HG03159 (cell line): ENCODE results near the gene PTRH1.

Experiments used
- ATAC-seq: cut with Tn5 transposase; IDR thresholded peaks from one replicate; pipeline ENCODE4 v1.9.1; 2021; ENCODE audit warnings: mild to moderate bottlenecking, moderate library complexity; ENCODE audit not compliant: unreplicated experiment

PTRH1 gene

DNA sequence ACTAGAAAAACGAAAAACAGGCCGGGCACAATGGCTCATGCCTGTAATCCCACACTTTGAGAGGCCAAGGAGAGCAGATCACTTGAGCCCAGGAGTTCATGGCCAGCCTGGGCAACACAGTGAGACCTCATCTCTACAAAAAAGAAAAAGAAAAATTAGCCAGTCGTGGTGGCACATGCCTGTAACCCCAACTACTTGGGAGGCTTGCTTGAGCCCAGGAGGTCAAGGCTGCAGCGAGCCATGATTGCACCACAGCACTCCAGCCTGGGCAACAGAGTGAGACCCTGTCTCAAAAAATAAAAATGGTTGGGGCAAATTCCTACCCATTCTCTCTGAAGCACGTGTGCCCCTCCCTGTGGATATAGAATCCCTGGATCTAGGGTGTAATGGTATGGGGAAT, 17.1 kb downstream of the PTRH1 start:
- no peak for ATAC-seq

DNA sequence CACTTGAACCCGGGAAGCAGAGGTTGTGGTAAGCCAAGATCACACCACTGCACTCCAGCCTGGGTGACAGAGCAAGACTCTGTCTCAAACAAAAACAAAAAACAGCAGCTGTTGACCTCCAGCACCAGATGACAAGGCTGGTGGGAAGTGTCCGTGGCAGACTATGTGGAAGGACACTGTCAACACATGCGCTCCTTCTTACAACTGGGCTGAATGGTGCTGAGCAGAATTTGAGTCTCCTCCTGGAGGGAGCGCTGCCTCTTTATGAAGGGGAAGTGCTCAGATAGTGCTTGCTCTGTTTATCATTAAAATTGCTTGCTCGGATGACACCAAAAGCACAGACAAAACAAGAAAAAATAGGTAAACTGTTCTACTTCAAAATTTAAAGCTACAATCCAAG, 17.9 kb downstream of the PTRH1 start:
- ATAC-seq = no peak

DNA sequence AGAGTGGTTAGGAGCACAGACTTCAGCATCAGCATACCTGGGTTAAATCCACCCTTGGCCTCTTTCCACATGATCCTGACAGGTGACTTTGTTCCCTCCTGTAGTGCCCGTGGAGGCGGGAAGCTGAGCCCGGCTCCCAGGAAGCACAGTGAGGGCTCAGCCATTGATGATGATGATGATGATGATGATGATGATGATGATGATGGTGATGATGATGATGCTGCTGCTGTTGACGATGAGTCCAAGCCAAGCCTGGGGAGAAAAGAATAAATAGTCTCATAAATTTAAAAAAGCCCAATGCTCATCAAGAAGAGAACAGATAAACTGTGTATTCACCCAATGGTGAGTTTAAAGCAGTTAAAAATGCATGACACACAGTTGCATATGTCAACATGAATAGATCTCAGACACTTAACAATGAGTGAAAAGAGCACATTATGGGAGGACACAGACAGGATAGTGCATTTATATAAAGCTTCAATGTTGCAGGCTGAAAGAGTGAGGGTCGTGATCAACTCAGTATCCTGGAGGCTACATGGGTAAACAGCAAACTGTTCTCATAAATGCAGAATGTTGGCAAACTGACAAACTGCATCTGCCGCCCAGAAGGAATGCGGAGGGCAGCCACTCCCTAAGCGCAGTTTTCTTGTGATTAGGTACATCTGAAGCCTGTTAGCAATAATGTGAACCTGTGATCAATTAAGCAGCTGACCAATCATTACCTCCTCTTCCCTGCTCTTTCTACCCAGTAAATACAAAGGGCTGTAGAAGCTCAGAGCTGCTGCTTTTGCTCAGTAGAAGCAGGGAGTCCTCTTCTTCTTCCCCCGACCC, 20.4 kb downstream of the PTRH1 start:
- ATAC-seq = no peak

DNA sequence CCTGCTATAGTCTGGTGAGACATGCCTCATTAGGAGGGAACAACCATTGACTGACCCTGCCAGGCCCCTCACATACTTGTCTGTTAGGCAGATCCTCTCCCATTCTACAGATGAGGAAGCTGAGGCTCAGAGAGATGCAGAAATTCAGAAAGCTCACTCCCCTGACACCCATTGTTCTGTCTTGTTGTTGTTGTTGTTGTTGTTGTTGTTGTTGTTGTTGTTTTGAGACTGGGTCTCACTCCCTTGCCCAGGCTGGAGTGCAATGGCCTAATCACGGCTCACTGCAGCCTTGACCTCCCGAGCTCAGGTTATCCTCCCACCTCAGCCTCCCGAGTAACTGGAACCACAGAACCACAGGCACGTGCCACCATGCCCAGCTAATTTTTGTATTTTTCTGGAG, 21.8 kb downstream of the PTRH1 start:
- no peak for ATAC-seq

DNA sequence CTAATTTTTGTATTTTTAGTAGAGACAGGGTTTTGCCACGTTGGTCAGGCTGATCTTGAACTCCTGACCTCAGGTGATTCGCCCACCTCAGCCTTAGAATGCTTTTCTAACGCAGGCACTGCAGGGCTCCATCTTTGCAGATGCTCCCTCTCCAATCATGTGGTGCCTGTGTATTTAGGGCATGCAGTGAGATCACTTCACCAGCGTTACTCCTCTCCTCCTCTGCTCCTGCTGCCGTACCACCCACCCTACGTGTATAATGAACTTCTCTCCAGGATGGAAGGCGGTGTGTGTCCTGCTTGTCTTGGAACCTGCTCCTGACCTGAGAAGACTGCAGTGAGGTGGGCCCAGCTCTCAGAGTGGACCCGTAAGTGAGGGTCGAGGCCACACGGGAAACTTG, 22.3 kb downstream of the PTRH1 start:
- ATAC-seq = no peak

DNA sequence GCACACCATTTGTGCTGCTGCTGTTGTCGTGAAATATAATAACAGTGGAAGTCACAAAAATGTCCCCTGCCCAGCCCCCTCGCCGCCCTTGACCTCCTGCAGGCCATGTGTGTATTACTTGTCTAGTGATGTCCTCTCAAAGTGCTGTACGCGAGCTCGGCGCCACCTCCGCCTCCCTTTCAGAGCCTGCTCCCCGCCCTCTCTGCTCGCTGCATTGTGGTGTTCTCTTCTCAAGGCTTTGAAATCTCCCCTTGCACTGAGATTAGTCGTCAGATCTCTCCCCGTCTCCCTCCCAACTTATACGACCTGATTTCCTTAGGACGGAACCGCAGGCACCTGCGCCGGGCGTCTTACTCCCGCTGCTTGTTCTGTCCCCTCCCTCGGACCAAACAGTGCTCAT, 23.4 kb downstream of the PTRH1 start:
- ATAC-seq = no peak

DNA sequence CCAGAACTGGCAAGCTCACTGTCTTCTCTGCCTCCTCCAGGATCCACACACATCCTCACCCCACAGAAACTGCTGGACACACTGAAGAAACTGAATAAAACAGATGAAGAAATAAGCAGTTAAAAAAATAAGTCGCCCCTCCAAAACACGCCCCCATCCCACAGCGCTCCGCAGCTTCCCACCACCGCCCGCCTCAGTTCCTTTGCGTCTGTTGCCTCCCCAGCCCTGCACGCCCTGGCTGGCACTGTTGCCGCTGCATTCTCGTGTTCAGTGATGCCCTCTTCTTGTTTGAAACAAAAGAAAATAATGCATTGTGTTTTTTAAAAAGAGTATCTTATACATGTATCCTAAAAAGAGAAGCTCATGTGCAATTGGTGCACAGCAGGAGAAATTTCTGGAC, 24.7 kb downstream of the PTRH1 start:
- no peak for ATAC-seq

DNA sequence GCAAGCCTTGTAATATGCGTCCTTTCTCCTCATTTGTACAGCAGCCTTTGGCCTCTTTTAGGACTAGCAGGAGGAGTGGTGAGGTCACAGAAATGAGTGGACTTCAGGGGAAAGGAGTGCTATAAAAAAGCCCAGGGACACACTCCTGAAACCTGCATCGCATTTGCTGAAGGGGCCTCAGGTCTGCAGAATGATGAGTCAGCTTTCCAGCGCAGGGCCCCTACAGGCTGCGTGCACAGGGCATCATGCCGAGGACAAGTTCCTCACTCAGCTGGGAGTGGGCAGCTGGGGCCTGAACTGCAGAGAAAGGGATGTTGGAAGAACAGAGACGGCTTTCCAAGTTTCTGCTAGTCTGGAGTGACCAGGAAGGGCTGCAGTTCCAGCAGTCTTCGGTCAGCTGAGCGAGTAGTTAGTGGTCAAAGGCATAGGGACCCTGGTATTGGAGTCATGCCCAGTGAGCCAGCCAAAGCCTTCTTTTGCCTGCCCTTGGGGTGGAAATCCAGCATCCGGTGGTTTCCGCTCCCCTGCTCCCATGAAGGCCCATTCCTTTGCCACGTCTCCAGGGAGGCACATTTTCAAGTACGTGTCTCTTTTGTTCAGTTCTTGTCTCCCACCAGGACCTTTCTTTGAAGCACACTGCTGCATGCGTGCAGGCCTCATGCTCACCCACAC, 26.0 kb downstream of the PTRH1 start:
- ATAC-seq = no peak

DNA sequence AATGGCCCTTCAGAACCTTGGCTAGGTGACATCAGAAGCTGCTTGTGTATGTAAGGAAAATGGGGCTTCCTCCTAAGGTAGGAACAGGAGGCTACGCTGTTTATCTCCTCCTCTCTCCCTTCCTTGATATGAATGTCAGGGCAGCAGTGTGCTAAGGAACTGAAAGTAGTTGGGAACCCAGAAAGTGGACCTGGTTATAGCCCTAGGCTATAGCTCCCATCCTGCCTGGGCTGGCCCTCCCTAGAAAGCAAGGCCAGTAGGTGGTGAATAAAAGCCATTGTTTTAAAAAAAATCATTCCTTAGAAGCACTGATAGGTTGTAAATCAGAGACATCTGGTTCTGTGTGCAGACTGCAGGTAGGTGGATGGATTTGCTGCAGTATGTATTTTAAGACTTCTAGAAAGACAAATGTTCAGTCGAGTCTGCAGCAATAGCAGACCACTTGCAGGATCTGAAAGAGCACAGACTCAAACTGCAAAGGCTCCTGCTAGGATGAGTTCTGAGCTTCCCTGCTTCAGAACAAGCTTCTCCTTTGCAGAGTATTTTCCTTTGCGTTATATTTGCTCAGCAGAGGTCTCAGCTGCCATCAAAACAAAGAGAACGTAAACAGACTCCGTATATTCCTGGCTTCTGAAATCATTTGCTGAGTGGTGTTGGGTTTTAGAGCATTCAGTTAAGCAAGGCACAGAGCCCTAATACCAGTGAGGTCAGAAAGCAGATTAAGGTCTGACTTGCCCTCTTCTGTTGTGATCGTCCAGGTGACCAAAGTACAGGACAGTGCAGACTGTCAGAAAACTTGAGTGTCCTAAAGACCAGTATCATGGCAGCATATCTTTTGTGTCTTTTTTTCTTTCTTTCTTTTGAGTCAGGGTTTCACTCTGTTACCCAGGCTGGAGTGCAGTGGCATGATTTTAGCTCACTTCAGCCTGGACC, 28.7 kb downstream of the PTRH1 start:
- no peak for ATAC-seq

DNA sequence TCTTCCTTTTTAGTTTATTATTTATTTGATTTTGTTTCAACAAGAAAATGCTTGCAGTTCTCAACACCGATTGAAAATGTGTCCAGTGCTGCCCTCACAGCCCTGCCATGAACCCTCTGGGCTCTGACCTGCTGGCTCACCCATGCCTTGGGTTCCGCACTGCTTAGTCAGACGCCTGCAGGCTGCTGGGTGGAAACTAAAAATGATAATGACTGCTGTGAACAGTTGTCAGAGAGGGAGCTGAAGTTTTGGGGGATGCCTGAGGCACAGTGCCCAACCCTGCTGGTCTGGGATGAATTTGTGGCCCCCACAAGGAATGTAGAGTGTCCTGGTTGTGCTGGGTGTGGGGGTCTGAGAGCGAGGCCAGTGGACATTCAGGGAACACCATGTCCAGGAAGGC, 30.9 kb downstream of the PTRH1 start:
- no peak for ATAC-seq

DNA sequence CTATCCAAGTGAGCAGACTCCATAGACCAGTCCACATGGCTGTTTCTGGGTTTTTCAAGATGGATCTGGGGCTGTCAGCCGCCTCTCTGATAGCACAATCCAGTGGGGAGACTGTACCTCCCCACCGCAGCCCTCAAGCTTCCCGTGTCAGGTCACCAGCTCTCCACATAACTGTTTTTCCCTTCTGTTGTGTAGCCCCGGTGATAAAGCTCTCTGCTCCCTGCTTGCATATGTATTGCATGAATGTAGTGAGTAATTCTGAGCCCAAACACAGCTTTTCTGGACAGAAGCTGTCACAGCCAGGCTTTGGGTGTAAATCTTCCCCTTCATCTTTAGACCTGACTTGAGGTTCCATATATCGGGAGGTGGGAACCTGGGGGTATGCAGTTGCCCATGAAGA, 31.7 kb downstream of the PTRH1 start:
- ATAC-seq = no peak

DNA sequence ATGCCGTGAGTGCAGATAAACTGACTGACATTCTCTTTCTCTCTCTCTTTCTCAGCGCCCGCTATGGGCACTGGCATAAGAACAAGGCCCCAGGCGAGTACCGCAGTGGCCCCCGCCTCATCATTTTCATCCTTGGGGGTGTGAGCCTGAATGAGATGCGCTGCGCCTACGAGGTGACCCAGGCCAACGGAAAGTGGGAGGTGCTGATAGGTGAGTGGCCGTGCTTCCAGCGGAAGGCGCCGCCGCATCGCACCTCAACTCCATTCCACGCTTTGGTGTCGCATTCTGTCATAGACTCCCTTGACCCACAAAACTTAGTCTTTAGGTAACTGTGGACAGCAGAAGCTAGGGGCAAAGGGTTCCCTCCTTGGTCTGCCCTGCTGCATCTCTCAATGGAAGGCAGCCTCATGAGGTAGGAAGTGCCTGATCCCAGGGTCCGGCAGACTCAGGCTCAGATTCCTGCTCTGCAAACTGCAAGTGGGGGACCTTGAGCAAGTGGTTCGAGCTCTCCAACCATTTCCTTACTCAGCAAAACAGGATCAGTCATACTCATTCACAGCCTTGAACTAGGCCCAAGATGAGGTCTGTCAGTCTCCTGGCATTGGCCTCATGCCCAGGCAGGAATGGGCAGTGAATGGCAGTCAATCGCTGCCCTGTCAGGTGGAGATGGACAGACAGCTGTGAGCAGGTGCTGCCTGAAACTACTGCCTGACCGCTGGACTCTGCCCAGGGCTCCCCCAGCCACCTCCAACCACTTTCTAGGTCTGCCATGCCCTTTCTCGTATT, 32.9 kb downstream of the PTRH1 start:
- ATAC-seq = no peak

DNA sequence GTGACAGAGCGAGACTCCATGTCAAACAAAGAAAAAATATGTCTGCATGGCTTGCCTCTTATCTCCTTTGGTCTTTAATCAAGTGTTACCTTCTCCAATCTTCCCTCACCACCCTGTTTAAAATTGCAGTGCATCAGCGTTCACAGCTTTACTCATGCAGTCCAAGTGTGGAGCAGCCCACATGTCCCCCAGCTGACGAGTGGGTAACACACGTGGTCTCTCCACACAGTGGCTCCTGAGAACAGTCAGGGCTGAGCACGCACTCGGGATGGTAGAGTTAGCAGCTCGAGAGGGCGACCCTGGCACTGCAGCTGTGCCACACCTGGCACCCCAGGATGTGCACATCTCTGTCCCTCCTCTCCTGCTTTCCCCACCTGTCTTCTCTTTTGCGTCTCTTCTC, 34.6 kb downstream of the PTRH1 start:
- ATAC-seq = no peak

DNA sequence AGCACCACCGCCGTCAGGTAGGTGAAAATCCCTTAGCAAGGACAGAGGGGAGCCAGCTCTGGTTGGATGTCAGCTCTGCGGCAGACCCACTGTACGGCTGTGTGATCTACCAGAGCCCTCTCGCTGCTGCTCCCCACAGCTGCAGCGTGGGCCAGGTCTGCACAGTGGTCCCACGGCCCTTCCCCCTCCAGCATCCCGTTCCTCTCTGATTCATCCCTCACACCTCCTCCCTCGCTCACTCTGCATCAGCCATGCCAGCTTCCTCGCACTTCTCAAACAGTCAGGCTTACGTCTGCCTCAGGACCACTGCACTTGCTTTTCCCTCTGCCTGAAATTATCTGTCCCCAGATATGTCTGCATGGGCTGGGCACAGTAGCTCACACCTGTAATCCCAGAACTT, 35.2 kb downstream of the PTRH1 start:
- no peak for ATAC-seq

DNA sequence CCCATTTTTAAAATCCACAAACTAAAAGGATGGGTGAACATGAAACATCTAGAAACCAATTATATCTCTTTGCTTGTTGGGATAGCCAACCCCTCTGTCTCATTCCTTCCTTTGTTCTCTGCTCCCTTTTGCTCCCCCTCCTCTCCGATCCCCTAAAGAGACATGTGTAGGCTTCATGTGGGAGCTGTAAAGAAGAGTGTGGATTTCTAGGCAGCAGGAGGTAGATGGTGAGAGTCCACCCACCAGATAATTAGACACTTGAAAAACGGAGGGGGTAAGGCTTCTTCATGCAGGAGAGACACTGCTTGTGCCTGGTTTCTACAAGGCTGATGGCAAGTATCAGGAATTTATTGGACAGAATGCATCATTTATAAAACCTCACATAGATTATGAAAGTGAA, 36.0 kb downstream of the PTRH1 start:
- ATAC-seq = no peak

DNA sequence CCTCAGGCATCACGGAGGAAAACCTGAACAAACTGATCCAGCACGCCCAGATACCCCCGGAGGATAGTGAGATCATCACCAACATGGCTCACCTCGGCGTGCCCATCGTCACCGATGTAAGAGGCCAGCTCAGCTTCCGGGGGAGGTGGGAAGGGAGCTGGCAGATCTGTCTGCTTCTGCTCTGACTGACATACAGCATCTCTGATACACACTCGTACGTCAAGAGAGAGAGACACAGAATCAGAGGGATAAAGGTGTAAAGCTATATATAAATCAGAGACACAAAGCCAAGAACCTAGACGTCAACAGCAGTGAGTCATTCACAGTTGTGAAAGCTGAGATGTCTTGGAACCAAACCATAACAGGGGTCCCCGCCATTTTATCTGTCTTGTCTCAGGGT, 38.8 kb downstream of the PTRH1 start:
- no peak for ATAC-seq

DNA sequence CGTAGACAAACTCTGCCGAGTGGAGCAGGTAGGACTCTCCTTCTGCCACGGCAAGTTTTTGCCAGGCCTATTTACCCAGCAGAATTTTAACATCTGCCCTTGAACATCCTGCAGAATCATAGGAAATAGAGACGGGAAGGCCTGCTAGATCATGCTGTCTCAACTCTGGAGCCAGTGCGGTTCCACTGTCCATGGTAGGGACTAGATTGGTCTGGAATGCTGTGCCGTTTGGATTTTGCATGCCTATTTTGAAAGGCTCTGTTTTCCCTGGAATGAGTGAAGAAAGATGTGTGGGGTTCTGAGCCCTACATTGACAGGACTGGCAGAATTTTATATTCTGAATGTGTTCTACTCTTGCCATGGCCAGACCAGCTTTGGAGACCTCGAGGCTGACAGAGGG, 42.2 kb downstream of the PTRH1 start:
- no peak for ATAC-seq

DNA sequence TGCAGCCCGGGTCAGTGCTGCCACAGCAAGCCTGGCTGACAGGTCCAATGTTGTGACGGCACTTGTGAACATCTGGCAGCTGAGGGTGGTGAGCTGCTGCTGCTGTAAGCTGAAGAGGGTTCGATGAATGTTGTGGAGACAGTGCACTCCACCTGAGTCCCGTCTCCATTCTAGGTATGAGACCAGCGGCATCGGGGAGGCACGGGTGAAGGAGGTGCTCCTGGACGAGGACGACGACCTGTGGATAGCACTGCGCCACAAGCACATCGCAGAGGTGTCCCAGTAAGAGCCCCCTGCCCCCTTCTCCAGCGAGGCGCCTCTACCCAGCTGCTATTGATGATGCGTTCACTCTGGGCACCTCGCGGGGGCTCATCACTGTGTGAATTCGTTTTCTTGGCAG, 47.6 kb downstream of the PTRH1 start:
- no peak for ATAC-seq

DNA sequence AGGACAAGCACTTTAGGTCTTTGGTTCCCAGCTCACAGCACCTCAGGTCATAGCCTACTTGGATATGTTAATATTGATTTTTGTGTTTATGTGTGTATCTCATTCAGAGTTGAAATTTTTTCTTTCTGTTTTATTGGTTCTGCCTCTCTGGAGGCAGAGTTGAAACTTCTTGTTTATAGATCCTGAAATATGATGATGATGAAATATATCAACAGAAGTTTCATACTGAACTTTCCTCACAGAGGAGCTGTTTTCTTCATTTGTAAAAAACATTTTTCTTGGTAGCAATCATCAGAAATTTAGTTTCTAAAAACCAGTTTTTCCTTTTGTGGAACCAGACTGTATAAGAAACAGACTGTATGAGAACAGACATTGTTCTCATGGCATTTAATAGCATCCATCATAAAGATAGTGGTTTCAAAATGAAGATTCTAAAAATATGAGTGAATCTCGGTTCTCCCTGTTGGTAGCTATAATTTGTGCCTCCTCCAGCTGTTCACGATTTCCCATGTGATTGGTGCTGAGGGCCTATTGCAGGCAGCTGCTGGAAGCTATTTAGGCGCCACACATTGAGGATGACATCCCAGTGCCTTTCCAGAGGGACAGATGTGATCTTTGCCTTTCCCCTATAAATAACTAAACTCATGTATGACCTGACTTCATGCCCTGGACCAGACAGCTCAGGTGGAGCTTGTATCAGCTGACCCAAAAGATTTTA, 48.2 kb downstream of the PTRH1 start:
- no peak for ATAC-seq
